ENCODE results near the gene BTBD16. TPM values are rescaled to one million over a fixed set of nuclear protein-coding genes. Genes with fewer than 3 reads are reported as not detected.

Gene BTBD16
- total and polyA plus RNA-seq, 2 experiments from 2014 or later: 0.09 to 0.16 TPM

- no peak for DNase-seq (ENCODE audit: low read depth in 1 of 2, low spot score in 1 of 2)
- H3K36me3 ChIP-seq: peaks cover 7% of the 10 kb centered on the region
Observed at GRCh38 chr10:122248356-122249302, 22.5 kb upstream of the BTBD16 start.

GRCh38 chr10:122249303-122249850, 21.7 kb upstream of the BTBD16 start:
- no peaks in the 10 kb centered on the region for H3K27me3 ChIP-seq
- H3K9me3 ChIP-seq (ENCODE audit: low read depth): no peaks in the 10 kb centered on the region
- peaks cover 6% of the 10 kb centered on the region for H3K4me1 ChIP-seq (ENCODE audit: low read depth)
- TF ChIP-seq, protein P1, sequence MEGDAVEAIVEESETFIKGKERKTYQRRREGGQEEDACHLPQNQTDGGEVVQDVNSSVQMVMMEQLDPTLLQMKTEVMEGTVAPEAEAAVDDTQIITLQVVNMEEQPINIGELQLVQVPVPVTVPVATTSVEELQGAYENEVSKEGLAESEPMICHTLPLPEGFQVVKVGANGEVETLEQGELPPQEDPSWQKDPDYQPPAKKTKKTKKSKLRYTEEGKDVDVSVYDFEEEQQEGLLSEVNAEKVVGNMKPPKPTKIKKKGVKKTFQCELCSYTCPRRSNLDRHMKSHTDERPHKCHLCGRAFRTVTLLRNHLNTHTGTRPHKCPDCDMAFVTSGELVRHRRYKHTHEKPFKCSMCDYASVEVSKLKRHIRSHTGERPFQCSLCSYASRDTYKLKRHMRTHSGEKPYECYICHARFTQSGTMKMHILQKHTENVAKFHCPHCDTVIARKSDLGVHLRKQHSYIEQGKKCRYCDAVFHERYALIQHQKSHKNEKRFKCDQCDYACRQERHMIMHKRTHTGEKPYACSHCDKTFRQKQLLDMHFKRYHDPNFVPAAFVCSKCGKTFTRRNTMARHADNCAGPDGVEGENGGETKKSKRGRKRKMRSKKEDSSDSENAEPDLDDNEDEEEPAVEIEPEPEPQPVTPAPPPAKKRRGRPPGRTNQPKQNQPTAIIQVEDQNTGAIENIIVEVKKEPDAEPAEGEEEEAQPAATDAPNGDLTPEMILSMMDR (IDR thresholded peaks at IDR 0.05; ENCODE audit: low read depth, low read length): no peak
- no peak overlapping the region for H3K27ac ChIP-seq
- no peak overlapping the region for H3K4me3 ChIP-seq
- H3K36me3 ChIP-seq: peaks cover 7% of the 10 kb centered on the region
- no peak for DNase-seq (ENCODE audit: low read depth in 1 of 2, low spot score in 1 of 2)

More at GRCh38 chr10:122248356-122249302, 22.5 kb upstream of the BTBD16 start:
- TF ChIP-seq, protein P1 (IDR thresholded peaks at IDR 0.05; ENCODE audit: low read depth, low read length): no peak
- Histone ChIP-seq H3K27me3 (no peaks in the 10 kb centered on the region), H3K9me3 (ENCODE audit: low read depth) (no peaks in the 10 kb centered on the region), H3K4me1 (ENCODE audit: low read depth) (peaks cover 5% of the 10 kb centered on the region), H3K27ac (no peak overlapping the region), H3K4me3 (no peak overlapping the region)

- H3K27ac ChIP-seq: peak overlapping the region; percentile 23
- H3K9me3 ChIP-seq (ENCODE audit: low read depth): no peaks in the 10 kb centered on the region
- peaks cover 7% of the 10 kb centered on the region for H3K36me3 ChIP-seq
- DNase-seq (ENCODE audit: low read depth in 1 of 2, low spot score in 1 of 2): no peak
- TF ChIP-seq, protein P1 (IDR thresholded peaks at IDR 0.05; ENCODE audit: low read depth, low read length): no peak
- no peak overlapping the region for H3K4me3 ChIP-seq
- H3K4me1 ChIP-seq (ENCODE audit: low read depth): peaks cover 10% of the 10 kb centered on the region
- no peaks in the 10 kb centered on the region for H3K27me3 ChIP-seq
Observed at GRCh38 chr10:122249991-122250750, 20.9 kb upstream of the BTBD16 start.

DNA sequence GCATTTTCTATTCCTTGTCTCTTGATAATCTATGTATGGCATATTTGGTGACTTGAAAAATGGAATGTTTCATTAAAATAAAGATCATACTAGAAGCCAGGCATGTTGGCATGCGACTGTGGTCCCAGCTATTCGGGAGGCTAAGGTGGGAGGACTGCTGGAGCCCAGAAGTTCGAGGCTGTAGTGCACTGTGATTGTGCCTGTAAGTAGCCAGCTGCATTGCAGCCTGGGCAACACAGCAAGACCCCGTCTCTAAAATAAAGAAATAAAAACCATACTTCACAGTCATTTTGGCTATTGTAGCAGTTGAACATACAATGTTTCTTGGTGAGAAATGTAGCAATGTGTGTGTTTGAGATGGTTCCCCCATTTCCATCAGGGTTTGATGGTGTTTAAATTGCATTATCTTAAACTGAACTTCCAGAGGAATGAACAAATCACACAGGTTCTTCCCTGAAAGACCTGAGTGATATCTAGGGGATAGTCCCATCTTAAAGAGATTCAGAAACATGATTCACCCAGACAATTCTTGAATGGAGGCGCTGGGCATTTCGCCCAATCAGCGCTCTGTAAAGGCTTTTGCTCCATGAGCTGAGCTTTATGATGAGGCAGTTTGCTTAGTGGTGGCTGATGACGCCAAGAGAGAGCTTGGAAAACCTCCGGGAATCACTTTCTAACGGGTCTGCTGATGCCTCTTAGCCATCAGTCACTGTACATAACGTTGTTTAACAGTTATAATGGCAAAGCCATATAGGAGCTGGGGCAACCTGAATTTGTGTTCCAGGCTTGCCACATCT, 19.4 kb upstream of the BTBD16 start:
- TF ChIP-seq, protein P1 (IDR thresholded peaks at IDR 0.05; ENCODE audit: low read depth, low read length): no peak
- Histone ChIP-seq H3K36me3 (peaks cover 9% of the 10 kb centered on the region), H3K27me3 (no peaks in the 10 kb centered on the region), H3K4me1 (ENCODE audit: low read depth) (peaks cover 10% of the 10 kb centered on the region), H3K27ac (peak overlapping the region; percentile 83), H3K4me3 (no peak overlapping the region), H3K9me3 (ENCODE audit: low read depth) (no peaks in the 10 kb centered on the region)
- DNase-seq (ENCODE audit: low read depth in 1 of 2, low spot score in 1 of 2): no peak

- H3K4me3 ChIP-seq: no peak overlapping the region
- H3K9me3 ChIP-seq (ENCODE audit: low read depth): no peaks in the 10 kb centered on the region
- no peaks in the 10 kb centered on the region for H3K27me3 ChIP-seq
- H3K36me3 ChIP-seq: peaks cover 9% of the 10 kb centered on the region
- TF ChIP-seq, protein P1 (IDR thresholded peaks at IDR 0.05; ENCODE audit: low read depth, low read length): no peak
- peak in 1 of 2 donors; percentile 70 for DNase-seq (ENCODE audit: low read depth in 1 of 2, low spot score in 1 of 2)
- H3K27ac ChIP-seq: peak overlapping the region; percentile 83
- H3K4me1 ChIP-seq (ENCODE audit: low read depth): peaks cover 10% of the 10 kb centered on the region
Observed at GRCh38 chr10:122252805-122253204, 18.3 kb upstream of the BTBD16 start.
